ENCODE results near the gene RPL29.

DNA sequence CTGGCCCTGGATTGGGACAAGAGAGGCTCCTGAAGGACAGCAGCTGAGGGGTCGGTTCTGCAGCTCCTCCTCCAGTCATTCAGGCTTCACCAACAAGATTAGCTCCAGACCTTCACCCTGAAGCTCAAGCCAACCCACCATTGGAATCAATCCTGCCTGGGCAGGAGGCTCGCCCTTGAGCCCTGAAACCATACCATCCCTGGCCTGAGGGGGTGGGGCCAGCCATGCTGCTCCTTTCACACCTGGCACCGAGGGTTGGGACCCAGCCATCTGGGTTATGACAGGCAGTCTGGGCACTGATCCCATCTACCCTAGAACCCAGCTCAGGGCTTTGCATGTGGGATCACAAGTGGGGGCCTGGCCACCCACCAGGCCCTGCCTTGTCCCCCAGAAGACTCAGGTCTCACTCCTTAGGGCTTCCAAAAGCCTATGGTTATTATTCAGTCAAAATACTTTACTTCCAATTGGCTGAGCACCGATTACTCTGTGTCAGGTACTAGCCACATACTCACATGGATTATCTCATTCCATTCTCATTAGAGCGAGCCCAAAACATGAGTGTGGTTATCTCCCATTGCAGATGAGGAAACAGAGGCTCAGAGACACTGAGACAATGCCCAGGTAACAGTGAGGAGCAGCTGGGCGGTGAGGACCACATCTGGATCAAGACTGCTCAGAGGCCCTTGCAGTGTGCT is 24.9 kb downstream of the RPL29 start:
- TF ChIP-seq, protein P1, sequence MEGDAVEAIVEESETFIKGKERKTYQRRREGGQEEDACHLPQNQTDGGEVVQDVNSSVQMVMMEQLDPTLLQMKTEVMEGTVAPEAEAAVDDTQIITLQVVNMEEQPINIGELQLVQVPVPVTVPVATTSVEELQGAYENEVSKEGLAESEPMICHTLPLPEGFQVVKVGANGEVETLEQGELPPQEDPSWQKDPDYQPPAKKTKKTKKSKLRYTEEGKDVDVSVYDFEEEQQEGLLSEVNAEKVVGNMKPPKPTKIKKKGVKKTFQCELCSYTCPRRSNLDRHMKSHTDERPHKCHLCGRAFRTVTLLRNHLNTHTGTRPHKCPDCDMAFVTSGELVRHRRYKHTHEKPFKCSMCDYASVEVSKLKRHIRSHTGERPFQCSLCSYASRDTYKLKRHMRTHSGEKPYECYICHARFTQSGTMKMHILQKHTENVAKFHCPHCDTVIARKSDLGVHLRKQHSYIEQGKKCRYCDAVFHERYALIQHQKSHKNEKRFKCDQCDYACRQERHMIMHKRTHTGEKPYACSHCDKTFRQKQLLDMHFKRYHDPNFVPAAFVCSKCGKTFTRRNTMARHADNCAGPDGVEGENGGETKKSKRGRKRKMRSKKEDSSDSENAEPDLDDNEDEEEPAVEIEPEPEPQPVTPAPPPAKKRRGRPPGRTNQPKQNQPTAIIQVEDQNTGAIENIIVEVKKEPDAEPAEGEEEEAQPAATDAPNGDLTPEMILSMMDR (IDR thresholded peaks at IDR 0.05), result no peak
- no peak for TF ChIP-seq POLR2AphosphoS5 (IDR thresholded peaks at IDR 0.05)
- no peak for TF ChIP-seq EP300 (IDR thresholded peaks at IDR 0.05)

All from esophagus muscularis mucosa (tissue), 4 donors.